GM20431 (cell line): ENCODE measurements around the gene TMEM209.
"Not testable (repeated sequence)": the region's sequence is repeated elsewhere in the genome, so short reads cannot be mapped to it uniquely, and the experiment has no call there.

Experiments
- in situ Hi-C: fragments of 300-500 bp; cut with MseI, MboI; formaldehyde crosslinking; loops from one replicate; pipeline ENCODE4 v1.15.0; 2020; ENCODE audit warnings: low sequenced_read_pairs; ENCODE audit not compliant: unreplicated experiment

The TMEM209 gene

DNA sequence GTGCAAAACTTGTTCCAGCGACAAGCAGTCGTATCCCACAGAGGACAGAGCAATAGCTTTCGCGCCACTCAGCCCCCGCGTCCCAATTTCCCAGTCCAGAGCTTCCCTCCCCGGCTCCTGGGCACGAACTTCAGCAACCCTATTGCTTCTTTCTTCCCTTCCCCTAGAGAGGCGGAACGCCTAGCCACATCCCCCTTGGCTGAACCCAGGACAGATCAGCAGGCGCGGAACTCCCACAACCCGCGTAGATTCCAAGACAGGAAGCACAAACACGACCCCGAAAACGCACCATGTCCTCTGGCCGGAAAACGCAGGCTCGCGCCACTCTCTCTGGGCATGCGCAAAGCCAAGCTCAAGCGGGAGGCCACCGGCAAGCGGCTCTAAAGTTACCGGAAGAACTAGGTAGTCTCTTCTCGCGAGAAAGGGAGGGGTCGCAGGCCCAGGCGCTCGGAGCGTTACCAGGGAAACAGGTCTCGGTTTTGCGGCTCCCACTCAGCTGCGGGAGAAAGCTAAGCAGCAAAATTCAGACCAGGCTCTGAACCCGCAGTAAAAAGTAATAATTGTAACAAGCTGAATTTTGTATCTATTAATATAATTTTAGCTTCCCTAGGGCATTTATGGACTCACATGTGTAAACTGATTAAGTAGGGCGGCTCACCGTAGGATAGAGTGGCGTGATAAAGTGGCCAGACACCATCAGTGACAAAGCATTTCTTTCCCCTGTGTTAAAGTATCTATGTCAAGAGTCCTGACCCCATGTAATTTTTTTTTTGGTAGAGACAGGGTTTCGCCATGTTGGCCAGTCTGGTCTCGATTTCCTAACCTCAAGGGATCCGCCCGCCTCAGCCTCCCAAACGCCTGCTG is at the start of gene TMEM209:
TMEM209 (minus strand) TSS at position 323 of the 864 bp plus-strand sequence; CDS start at position 292, 31 bp downstream.
- in situ Hi-C loops = no loop called here

DNA sequence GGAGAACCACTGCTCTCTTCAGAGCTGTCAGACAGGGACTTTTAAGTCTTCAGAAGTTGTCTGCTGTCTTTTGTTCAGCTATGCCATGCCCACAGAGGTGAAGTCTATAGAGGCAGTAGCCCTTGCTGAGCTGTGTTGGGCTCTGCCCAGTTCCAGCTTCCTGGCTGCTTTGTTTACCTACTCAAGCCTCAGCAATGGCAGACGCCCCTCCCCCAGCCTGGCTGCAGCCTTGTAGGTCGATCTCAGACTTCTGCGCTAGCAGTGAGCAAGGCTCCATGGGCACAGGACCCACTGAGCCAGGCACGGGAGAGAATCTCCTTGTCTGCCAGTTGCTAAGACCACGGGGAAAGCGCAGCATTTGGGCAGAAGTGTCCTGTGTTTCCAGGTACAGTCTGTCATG is 49.3 kb upstream of the TMEM209 start:
- in situ Hi-C loops = no loop called here

- in situ Hi-C loops = not testable (repeated sequence)
Observed at GRCh38 chr7:130249626-130250025, 44.4 kb upstream of the TMEM209 start.

DNA sequence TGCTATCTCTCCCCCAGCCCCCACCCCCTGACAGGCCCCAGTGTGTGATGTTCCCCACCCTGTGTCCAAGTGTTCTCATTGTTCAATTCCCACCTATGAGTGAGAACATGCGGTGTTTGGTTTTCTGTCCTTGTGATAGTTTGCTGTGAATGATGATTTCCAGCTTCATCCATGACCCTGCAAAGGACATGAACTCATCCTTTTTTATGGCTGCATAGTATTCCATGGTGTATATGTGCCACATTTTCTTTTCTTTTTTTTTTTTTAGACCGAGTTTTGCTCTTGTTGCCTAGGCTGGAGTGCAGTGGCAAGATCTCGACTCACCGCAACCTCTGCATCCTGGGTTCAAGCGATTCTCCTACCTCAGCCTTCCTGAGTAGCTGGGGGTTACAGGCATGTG is 43.6 kb upstream of the TMEM209 start:
- in situ Hi-C loops = not testable (repeated sequence)

DNA sequence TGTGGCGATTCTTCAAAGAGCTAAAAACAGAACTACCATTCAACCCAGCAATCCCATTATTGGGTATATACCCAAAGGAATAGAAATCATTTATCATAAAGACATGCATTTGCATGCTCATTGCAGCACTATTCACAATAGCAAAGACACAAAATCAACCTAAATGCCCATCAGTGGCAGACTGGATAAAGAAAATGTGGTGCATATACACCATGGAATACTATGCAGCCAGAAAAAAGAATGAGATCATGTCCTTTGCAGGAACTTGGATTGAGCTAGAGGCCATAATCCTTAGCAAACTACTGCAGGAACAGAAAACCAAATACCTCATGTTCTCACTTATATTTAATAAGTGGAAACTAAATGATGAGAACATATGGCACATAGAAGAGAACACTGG is 41.3 kb upstream of the TMEM209 start:
- in situ Hi-C loops = not testable (repeated sequence)

- in situ Hi-C loops = not testable (repeated sequence)
Observed at GRCh38 chr7:130243486-130243885, 38.3 kb upstream of the TMEM209 start.

- in situ Hi-C loops = no loop called here
Observed at GRCh38 chr7:130242198-130243014, 37.2 kb upstream of the TMEM209 start.

DNA sequence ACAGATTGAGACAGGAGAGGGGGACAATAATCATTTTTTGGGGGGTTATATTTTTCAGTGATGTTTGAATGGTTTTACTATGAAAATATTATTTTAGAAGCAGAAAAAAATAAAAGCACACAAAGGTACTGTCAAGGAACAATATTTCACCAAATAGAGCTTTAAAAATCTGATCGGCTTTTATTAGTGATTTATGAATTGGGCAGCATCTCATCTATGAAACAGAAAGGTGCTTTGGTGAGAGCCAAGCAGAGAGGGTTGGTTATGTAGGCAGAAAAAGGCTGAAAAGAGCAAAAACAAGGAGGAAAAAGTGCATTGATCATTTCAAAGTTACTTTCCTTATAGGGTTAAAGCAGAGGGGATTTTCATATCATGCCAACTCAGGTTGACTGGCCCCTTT is 35.0 kb upstream of the TMEM209 start:
- in situ Hi-C loops = no loop called here

DNA sequence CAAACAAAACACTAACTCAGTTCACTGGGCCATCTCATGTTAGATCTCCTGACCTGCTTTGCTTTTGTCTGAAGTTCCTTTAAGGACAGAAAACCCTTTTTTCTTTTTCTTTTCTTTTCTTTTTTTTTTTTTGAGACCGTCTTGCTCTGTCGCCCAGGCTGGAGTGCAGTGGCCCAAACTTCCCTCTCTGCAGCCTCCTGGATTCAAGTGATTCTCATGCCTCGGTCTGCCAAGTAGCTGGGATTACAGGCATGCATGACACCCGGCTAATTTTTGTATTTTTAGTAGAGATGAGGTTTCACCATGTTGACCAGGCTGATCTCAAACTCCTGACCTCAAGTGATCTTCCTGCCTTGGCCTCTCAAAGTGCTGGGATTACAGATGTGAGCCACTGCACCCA is 31.2 kb upstream of the TMEM209 start:
- in situ Hi-C loops = not testable (repeated sequence)

DNA sequence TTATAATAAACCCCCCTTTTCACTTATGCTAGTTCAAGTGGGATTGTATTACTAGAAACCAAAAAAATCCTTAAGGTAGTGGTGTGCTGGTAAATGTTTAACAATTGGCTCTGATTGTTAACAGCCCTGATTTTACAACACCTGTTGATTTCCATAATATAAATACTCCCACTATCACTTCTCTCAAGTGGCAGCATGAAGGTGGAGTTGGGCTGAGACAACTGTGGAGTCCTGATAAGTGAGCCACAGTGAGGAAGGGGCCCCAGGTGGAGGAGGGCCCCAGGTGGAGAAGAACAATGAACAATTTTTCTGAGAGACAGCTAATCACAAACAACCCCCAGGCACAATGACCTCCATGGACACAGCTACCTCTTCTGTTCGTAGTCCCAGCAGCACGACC is 28.9 kb upstream of the TMEM209 start:
- in situ Hi-C loops = no loop called here

- in situ Hi-C loops = no loop called here
Observed at GRCh38 chr7:130232209-130232608, 27.0 kb upstream of the TMEM209 start.

DNA sequence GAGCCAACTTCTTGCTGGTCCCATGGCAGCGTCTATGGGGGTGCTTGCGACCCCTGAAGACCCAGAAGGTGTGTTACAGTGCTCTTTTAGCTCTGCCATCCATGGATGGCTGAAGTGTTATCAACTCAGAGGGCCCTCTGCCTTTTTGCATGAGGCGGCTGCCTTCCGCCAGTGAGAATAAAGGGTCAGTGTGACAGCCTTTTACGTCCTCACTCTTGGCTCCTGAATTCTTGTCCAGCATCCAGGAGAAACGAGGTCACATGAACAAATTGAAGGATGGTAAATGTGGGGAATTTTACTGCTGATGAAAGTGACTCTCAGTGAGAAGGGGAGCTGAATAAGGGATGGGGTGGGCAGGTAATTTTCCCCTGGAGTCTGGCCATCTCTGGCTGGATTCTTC is 26.6 kb upstream of the TMEM209 start:
- in situ Hi-C loops = no loop called here

- in situ Hi-C loops = not testable (repeated sequence)
Observed at GRCh38 chr7:130229981-130230380, 24.8 kb upstream of the TMEM209 start.

DNA sequence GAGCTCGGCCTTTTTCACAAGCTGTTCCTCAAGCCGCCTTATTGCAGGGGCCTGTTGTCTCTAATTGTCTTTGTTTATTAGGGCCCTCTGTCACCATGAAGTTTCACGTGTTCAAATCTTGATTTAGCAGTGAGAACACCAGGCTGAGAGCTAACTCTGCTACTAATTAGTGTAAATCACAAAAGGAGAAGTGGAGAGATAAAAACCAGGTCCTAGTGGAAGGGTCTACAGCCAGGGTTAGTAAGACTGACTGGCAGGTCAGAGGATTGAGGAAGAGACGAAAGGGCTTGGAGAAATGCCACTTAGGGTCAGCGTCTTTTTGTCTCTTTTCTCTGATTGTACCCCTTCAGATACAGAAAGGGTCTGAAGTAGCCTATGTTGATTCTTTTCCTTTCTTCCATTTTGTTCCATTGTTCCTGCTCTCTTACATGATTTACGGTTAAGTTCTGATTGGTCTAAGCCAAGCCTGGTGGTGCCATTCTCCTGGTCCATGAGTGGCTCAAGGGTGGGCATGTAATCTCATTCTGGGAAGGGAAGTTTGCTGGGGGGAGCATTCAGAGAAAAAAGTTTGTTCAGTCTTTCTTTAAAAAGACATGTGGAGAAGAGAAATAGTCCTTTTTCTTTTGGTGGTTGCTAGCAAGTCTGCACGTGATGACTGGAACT is 23.8 kb upstream of the TMEM209 start:
- in situ Hi-C loops = no loop called here

- in situ Hi-C loops = no loop called here
Observed at GRCh38 chr7:130227883-130228575, 22.8 kb upstream of the TMEM209 start.

GRCh38 chr7:130226333-130226732 is 21.1 kb upstream of the TMEM209 start:
- in situ Hi-C loops = no loop called here

DNA sequence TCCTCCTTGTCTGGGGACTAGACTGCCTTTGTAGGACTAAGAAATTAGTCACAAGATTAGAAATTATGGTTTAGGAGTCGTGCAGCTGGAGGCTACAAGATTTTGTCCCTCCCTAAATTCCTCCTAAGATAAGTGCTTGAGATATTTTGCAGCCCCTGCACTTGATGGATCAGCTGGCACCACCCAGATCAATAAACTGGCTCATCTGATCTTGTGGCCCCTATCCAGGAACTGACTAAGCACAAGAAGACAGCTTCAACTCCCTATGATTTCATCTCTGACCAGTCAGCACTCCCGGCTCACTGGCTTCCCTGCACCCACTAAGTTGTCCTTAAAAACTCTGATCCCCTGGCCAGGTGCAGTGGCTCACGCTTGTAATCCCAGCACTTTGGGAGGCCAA is 19.7 kb upstream of the TMEM209 start:
- in situ Hi-C loops = not testable (repeated sequence)

DNA sequence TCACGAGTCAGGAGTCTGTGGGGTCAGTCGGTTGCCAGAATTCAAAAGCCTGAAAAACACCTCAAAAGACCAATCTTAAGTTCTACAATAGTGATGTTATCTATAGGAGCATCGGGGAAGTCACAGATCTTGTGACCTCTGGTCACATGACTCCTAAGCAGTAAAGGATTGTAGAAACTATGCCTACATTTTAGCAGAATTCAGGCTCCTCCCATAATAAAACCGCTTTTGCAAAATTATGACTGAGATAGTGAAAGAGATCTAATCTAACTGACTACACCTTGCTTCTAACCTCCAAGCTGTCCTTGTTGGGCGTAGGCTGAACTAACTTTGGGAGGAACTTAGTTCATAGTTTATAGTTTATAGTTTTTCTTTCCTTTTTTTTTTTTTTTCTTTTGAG is 19.0 kb upstream of the TMEM209 start:
- in situ Hi-C loops = no loop called here

- in situ Hi-C loops = no loop called here
Observed at GRCh38 chr7:130223646-130224045, 18.4 kb upstream of the TMEM209 start.

- in situ Hi-C loops = no loop called here
Observed at GRCh38 chr7:130221746-130222145, 16.5 kb upstream of the TMEM209 start.
